HL-60/S4 treated with phorbol 12-myristate 13-acetate at 8.2 ng/mL for 4 days and 3 days (cell line): ENCODE results near the gene TET1.
"Not testable (repeated sequence)": the region's sequence is repeated elsewhere in the genome, so short reads cannot be mapped to it uniquely, and the experiment has no call there.

ENCODE experiments used
- in situ Hi-C: fragments of 300-500 bp; cut with MboI; formaldehyde crosslinking; loops from 2 replicates; pipeline ENCODE4 v1.15.0; 2022; ENCODE audit warnings: low sequenced_read_pairs

TET1 gene

DNA sequence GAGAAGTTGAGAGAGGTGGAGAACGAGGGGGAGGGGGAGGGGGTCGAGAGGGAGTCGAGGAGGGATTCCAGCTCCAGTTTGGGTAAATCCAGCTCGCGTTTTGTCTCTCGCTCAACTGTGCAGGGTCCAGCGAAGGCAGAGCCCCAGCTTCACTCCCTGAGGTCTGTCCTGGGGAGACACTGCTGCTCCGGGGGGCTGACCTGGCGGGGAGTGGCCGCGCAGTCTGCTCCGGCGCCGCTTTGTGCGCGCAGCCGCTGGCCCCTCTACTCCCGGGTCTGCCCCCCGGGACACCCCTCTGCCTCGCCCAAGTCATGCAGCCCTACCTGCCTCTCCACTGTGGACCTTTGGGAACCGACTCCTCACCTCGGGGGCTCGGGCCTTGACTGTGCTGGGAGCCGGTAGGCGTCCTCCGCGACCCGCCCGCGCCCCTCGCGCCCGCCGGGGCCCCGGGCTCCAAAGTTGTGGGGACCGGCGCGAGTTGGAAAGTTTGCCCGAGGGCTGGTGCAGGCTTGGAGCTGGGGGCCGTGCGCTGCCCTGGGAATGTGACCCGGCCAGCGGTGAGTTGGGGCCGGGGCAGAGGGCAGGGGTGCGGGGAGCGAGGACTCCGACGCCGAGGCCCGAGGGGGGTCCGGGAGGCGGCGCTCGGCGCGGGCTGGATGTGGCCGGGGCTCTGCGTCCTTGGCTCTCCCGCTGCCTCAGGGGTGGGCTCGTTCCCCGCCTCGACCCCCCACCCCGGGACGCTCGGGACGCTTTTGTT, at the start of gene TET1:
TET1 (plus strand) TSS at position 152 of the 757 bp plus-strand sequence. CDS start 12,002 bp downstream, outside the sequence.
- in situ Hi-C loops = no loop called here

DNA sequence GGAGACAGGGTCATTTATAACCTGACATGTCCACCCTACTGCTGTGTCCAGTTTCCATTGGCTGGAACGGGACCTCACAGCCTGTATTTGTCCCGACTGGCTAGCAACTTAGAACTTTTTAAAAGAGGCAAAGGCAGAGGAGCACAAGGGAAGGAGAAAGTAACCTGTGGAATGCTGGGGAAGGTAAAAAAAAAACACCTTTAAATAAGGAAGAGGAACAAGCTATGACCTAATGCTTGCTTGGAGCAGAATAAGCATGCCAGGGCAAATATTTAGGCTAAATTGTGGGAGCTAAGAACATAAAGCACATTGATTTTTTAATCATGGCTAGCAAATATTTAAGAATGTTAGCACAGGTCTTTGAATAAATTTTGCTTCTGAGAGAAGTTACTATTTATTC, 43.9 kb upstream of the TET1 start:
- in situ Hi-C loops = not testable (repeated sequence)

DNA sequence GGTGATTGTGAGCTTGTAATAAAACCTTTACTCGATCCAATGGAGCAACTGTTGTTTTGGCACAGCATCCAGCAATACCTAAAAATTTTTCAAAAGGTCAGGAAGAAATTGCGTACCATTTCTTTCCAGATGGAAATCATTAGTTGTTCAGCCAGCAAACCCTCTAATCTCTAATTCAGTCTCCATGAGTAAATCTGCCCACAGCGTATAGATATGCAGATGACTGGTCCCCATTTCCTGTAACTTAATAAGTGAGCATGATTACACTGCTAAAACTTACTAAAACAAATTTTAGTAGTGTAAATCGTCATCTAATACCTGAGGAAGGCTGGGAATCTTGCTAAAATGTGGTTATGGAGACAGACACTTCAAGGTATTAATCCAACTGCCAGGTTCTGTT, 43.4 kb upstream of the TET1 start:
- in situ Hi-C loops = no loop called here

DNA sequence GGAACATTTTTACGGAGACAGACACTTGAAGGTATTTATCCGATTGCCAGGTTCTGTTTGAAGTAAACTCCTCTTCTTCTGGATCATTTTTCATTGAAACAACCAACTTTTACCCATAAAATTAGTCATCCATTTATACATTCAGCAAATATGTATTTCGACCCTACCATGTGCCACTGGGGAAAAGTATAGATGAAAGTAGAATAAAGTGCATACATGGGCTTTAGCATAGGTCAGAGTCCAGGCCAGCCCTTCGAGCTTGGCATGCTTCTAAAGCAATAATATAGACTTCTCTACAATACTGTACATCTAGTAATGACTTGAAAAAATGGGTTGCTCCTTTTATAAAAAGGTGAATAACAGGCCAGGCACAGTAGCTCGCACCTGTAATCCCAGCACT, 42.9 kb upstream of the TET1 start:
- in situ Hi-C loops = no loop called here

DNA sequence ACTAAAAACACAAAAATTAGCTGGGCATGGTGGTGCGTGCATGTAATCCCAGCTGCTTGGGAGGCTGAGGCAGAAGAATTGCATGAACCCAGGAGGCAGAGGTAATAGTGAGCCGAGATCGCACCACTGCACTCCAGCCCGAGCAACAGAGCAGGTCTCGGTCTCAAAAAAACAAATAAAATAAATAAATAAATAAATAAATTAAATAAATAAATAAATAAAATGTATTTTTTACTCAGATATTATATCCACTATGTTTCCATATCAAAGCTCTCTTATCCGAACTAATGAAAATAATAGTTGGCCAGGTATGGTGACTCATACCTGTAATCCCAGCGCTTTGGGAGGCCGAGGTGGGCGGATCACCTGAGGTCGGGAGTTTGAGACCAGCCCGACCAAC, 41.5 kb upstream of the TET1 start:
- in situ Hi-C loops = not testable (repeated sequence)

DNA sequence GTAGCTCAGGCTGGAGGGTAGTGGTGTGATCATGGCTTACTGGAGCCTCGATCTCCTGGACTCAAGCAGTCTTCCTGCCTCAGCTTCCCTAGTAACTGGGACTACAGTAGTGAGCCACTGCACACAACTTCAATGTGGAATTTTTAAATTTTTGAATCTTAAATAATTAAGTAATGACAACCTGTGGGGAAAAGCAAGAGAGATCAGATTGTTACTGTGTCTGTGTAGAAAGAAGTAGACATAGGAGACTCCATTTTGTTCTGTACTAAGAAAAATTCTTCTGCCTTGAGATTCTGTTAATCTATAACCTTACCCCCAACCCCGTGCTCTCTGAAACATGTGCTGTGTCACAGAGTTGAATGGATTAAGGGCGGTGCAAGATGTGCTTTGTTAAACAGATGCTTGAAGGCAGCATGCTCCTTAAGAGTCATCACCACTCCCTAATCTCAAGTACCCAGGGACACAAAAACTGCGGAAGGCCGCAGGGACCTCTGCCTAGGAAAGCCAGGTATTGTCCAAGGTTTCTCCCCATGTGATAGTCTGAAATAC, 34.6 kb upstream of the TET1 start:
- in situ Hi-C loops = not testable (repeated sequence)

DNA sequence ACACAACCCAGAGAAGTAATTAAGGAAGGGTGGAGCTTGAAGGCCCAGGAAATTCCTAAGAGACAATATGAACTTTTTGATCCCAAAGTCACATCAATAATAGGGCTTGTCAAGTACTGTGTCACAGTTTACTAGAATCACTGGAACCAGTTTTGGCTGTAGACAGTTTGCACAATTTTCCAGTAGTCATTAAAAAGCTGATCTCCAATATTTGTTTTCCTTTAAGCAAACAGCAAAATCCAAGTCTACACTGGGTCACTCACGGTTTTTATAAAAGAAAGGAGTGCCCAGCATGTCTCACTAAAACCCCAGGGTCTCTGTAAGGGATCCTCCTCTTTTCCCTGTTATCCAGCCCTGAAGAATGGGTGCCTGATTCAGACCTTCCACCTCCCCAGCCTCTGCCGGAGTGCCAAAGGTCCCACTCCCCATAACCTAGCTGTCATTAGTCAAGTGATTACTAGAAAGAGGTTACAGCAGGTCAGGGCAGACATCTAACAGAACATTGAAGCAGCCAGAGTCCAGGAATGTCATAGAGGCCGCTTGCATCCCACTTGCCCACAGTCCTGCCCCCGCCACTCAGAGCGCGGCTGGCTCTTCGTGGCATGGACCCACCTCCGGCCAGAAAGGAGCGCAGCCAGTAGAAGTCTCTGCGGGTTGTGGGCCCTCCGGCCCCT, 33.4 kb upstream of the TET1 start:
- in situ Hi-C loops = no loop called here

DNA sequence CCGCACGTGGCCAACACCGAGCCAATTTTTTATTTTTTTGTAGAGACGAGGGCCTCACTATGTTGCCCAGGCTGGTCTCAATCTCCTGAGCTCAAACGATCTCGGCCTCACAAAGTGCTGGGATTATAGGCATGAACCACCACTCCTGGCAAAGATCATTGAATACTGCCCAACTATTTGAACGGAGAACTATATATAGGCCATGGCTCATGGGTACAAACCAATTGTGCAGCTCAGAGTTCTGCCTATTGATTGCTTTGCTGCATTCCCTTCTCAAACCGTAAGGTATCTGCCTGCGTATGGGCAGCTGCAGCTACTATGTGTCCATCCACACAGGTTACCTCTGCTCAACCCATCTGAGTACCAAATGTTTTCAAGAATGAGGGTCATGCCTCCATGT, 23.2 kb upstream of the TET1 start:
- in situ Hi-C loops = no loop called here

DNA sequence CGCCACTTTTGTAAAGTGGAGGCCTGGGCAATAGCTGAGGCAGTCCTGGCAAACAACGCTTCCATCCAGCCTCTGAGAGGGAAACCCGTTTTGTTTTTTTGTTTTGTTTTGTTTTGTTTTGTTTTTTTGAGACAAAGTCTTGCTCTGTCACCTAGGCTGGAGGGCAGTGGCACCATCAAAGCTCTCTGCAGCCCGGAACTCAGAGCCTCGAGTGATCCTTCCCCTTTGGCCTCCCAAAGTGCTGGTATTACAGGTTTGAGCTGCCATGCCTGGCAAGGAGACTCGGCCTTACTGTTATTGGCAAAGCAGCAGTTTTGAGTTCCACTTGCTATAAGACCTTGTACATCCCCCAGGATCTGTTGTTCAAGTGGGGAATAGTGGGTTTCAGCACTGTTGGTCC, 22.3 kb upstream of the TET1 start:
- in situ Hi-C loops = no loop called here

DNA sequence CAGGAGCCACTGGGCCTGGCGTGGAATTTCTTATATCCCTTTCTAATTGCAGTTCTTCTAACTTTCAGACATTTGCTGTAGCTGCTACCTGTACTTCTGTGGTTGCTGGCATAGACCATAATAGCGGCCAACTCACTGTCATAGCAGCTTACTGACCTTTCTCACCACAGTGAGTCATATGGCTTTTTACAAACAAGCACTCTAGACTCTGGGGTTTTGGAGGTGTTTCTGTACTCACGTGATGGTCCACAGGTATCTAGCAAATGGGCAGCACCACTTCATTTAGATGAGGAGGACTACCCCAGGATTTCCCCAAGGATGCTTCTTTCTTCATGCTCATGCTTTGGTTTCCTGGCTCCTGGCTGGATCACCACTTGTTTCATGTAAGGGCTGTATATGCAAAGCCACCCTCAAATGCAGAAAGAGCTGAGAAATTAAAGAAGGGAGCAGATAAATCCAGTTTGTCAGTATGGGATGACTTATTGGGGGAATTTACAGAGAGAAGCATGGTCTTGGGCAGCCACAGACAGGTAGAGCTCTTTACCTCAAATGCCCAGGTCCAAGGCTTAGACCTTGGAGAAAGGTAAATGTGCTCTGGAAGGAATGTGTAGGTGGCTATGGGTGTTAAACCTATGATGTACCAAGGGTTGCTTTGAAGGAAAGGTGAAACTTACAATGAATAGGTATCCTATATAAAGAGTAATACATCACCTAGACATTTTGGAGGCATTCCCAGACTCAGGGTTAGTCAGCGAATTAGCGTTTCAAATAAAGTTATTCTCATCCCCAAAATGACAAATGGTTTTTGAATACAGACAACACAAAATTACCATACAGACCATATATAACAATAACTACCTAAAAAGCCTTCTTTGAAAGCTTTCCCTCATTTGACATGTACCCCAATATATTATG, 16.9 kb upstream of the TET1 start:
- in situ Hi-C loops = no loop called here

DNA sequence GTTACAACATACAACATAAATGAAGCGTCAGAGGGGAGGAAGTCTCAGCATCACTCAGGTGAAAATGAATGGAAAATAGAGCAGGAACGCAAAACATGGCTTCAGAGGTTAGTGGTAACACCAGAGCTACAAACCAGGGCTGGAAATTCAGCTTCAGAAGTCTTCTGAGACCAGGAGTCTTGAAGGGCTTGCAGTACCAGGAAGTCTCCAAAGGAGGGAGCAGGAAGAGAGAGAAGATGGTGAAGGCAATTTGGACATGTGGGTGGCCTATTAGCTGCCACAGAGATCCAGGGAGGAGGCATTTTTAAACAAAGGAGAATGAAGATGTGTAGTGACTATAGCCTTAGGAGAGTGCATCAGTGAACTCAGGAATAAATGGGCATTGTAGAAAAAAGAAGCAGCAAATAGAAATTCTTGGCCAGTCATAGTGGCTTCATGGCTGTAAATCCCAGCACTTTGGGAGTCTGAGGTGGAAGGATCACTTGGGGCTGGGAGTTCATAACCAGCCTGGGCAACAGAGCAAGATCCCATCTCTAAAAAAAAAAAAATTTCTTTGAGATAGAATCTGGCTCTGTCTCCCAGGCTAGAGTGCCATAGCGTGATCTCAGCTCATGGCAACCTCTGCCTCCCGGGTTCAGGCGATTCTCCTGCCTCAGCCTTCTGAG, 9.3 kb upstream of the TET1 start:
- in situ Hi-C loops = no loop called here

DNA sequence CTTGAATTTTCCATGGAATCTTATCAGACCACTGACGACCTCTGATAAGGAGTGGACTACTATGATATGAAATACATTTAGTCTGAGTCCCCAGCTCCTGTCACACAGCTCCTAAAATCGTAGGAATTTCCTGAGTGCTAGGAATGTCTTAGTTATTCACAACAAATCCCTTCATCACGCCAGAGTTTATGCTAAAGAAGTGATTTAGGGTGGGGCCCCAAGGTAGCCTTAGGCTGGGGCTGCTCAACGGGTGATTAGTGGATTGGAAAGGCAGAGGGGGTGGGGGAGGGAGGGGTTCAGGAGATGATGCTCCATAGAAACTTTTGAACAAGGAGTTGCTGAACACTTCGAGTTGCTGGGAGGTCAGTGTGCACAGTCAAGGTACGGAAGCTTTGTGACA, 7.0 kb upstream of the TET1 start:
- in situ Hi-C loops = no loop called here

DNA sequence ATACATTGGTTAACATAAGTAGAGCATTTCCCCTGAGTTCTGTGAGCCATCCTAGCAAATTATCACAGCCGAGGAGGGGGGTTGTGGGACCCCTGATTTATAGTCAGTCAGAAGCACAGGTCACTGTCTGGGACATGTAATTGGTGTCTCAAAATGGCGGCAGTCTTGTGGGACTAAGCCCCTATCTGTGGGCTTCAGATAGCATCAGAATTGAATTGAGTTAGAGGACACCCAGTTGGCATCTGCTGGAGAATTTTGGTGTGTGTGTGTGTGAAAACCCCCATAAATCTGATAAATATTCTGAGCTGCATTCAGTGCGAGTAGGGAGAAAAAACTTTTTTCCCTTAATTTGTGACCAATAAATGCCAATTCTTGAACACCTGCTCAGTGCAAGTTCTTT, 6.5 kb upstream of the TET1 start:
- in situ Hi-C loops = no loop called here

DNA sequence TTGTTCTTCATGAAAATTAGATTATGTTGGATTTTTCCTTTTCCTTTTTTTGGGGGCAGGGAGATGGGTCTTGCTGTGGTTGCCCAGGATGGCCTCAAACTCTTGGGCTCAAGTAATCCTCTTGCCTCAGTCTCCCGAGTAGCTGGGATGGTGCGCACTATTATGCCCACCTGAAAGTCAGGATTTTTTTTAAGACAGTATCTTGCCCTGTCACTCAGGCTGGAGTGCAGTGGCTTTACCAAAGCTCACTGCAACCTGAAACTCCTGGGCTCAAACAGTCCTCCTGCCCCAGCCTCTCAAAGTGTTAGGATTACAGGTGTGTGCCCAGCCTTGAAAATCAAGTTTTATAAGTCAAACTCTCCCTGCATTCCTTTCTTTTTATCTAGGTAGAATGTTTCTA, 1.7 kb upstream of the TET1 start:
- in situ Hi-C loops = no loop called here

DNA sequence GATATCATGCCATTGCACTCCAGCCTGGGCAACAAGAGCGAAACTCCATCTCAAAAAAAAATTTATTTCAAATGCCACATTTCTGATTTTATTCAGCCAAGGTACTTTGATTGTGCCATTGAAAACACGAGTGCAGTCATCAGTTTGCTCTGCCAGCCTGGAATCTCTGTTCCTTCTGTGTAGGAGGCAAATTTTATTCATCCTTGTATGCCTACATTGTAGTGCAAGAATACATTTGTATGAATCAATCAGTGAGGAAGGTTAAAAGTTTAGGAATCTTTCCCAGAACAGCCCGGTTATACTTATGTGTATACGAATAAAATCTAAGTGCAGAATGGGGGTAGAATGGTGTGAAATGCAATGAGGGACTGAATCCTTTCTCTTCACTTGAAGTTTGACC, 886 bp upstream of the TET1 start:
- in situ Hi-C loops = no loop called here

DNA sequence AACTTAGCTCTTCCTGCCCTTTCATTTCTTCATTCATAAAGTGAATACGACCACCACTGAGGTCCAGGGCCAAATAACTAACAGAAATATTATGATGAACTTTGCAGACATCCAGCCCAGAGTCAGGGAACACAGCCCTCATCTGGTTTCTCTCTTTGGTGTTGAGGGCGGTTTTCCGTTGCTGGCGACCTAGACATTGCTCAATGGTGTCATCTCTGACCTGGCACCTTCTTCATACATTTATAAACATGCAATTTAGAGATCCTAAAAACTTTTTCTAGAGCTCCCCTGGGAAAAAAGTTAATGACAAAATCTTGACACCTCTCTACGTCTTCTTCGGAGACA, 324 bp upstream of the TET1 start:
- in situ Hi-C loops = no loop called here

DNA sequence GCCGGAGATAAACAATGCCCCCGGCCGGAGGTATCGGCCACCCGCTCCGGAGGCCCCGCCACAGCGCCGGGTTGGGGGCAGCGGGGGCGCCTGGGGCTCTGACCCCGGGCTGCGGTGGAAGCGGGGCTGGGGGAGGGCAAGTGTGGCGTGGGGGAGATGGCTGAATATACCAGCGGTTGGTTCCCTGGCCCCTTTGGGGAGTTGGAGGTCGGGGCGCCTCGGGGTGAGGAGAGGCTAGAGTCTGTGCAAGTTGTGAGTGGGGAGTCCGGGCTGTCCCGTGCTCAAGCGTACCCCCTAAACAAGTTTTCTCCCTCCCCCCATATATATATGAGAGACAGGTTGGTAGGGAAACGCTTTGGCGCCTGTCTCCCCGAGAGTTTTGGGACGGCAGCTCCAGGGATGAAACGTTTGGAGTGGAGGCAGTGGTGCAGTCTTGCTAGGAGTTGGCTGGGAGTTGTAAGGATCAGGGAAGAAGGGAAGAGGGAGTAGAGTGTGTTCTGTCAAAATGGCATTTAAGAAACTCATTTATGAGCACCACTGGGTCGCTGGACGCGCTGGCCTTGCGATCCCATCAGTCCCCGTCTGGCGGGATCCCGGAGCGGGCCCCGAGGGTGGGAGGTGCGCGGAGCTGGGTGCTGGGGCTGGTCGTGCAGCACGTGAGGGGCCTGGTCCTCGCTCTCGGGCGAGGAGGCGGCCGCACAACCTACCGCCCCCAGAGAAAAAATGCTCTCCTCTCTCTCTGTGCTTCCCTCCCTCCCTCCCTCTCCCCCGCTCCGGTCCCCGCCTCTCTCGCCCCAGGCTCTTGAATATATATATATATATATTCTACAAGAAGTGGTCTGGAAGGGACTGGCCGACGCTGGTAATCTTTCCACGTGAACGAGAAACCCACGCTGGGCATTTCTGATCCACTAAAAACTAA, 1.1 kb downstream of the TET1 start:
- in situ Hi-C loops = no loop called here

DNA sequence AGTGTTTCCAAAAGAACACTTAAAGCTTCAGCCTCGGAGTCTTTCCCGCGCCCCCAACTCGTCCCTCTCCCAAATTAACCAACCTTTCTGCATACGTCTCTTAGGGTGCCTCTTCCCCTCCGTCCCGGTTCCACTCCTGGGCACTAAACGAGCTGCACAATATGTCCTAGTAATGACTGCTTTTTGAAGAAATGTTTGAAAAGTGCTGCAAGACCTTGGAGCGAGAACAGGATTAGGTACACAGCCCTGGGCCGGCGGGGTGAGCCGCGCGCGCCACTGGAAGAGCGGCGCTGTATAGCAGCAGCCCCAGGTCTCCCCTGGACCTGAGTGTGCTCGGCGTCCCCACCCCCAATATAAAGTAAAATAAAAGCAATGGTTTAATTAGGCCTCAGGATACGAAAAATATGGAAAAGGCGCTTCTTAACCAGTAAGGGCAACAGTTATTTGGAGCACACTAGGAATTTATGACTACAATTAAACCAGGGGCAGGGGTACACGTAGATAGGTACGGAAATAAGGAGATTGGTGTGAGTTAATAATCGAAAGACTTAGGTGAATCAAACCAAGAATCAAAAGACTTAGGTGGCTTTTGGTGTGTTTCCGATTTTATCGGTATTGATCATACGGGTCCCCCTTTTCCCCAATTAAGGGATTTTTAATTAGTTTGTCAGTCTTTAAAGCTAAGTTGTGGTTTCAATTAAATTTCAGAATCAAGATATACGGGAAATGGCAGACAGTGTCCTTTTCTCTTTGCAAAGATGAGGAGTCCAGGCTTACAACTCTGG, 1.9 kb downstream of the TET1 start:
- in situ Hi-C loops = no loop called here
